GM23338 (cell line): Measurements from ENCODE around the gene GTF2F1. TPM values are rescaled to one million over a fixed set of nuclear protein-coding genes. Genes with fewer than 3 reads are reported as not detected.
A peak's percentile ranks its signal among the peaks of the same experiment; 100 is the strongest.

Source experiments
- ATAC-seq: fragments of 200-7000 bp; cut with Tn5 transposase; 3 replicates; pipeline ENCODE4 v1.9.1; 2020
- DNase-seq: peaks from one replicate; pipeline ENCODE4 v3.0.0-alpha.2; 2015; ENCODE audit warnings: low spot score
- H2AFZ ChIP-seq: fragments of 200-600 bp; sonication (generic); 2 replicates; pipeline ENCODE4 v1.8.0; 2016; ENCODE audit warnings: antibody characterized with exemption, mild to moderate bottlenecking, moderate library complexity
- H3F3A ChIP-seq: fragments of 200-600 bp; sonication (generic); replicated peaks from 2 replicates; pipeline ENCODE4 v1.8.0; 2017; ENCODE audit warnings: antibody characterized with exemption, mixed run types, low read depth
- H3K27ac ChIP-seq: fragments of 200-600 bp; sonication (generic); 2 replicates; pipeline ENCODE4 v1.6.1; 2016; ENCODE audit warnings: low read depth
- H3K27me3 ChIP-seq: fragments of 200-600 bp; sonication (generic); 2 replicates; pipeline ENCODE4 v1.8.0; 2016; ENCODE audit warnings: mild to moderate bottlenecking, mixed run types, moderate library complexity; ENCODE audit not compliant: insufficient read depth
- H3K36me3 ChIP-seq: fragments of 200-600 bp; sonication (generic); 2 replicates; pipeline ENCODE4 v1.8.0; 2016; ENCODE audit warnings: mild to moderate bottlenecking; ENCODE audit not compliant: insufficient read depth
- H3K4me1 ChIP-seq: fragments of 200-600 bp; sonication (generic); 2 replicates; pipeline ENCODE4 v1.8.0; 2016; ENCODE audit warnings: mild to moderate bottlenecking, moderate library complexity; ENCODE audit not compliant: insufficient read depth
- H3K4me2 ChIP-seq: fragments of 200-600 bp; sonication (generic); 2 replicates; pipeline ENCODE4 v1.7.1; 2017; ENCODE audit warnings: mixed run types
- H3K4me3 ChIP-seq: fragments of 200-600 bp; sonication (generic); 2 replicates; pipeline ENCODE4 v1.6.1; 2016; ENCODE audit warnings: mixed run types
- H3K79me2 ChIP-seq: fragments of 200-600 bp; sonication (generic); replicated peaks from 2 replicates; pipeline ENCODE4 v1.8.0; 2017; ENCODE audit warnings: mild to moderate bottlenecking; ENCODE audit not compliant: insufficient read depth
- H3K9me2 ChIP-seq: fragments of 200-600 bp; sonication (generic); 2 replicates; pipeline ENCODE4 v1.8.0; 2017; ENCODE audit not compliant: insufficient read depth
- H4K20me1 ChIP-seq: fragments of 200-600 bp; sonication (generic); replicated peaks from 2 replicates; pipeline ENCODE4 v1.8.0; 2017; ENCODE audit warnings: mild to moderate bottlenecking; ENCODE audit not compliant: insufficient read depth
- H3K27ac Mint-ChIP-seq: 2 replicates; pipeline ENCODE4 v1.8.0; 2020; ENCODE audit warnings: inconsistent platforms, mild to moderate bottlenecking, moderate library complexity, mixed read lengths
- H3K27me3 Mint-ChIP-seq: 3 replicates; pipeline ENCODE4 v1.8.0; 2022; ENCODE audit warnings: low read depth, mild to moderate bottlenecking, moderate library complexity, mixed read lengths, inconsistent platforms; ENCODE audit not compliant: insufficient read depth, poor library complexity
- H3K36me3 Mint-ChIP-seq: 3 replicates; pipeline ENCODE4 v1.8.0; 2021; ENCODE audit warnings: low read depth, mild to moderate bottlenecking, inconsistent platforms, moderate library complexity, mixed read lengths
- H3K4me1 Mint-ChIP-seq: 3 replicates; pipeline ENCODE4 v1.8.0; 2020; ENCODE audit warnings: mild to moderate bottlenecking, inconsistent platforms, mixed read lengths
- H3K4me3 Mint-ChIP-seq: 3 replicates; pipeline ENCODE4 v1.8.0; 2021; ENCODE audit warnings: moderate library complexity, mild to moderate bottlenecking, inconsistent platforms, mixed read lengths
- H3K9me3 Mint-ChIP-seq: 3 replicates; pipeline ENCODE4 v1.8.0; 2020; ENCODE audit warnings: moderate library complexity, mild to moderate bottlenecking, inconsistent platforms, mixed read lengths
- CREB1 ChIP-seq: fragments of 250-450 bp; sonication (Bioruptor Pico); IDR thresholded peaks from 2 replicates; pipeline ENCODE4 v1.5.0; 2020; ENCODE audit warnings: low read depth, mild to moderate bottlenecking, moderate library complexity
- EZH2 ChIP-seq: fragments of 200-600 bp; sonication (generic); IDR thresholded peaks from one replicate; pipeline ENCODE4 v1.8.0; 2017; ENCODE audit warnings: antibody characterized with exemption, mild to moderate bottlenecking, low read depth; ENCODE audit not compliant: unreplicated experiment
- EZH2phosphoT487 ChIP-seq: fragments of 200-600 bp; sonication (generic); IDR thresholded peaks from one replicate; pipeline ENCODE4 v1.8.1; 2018; ENCODE audit warnings: antibody characterized with exemption; ENCODE audit not compliant: unreplicated experiment
- JUNB ChIP-seq: IDR thresholded peaks from one replicate; pipeline ENCODE4 v1.6.1; 2016; ENCODE audit warnings: antibody characterized with exemption; ENCODE audit not compliant: unreplicated experiment
- NANOG ChIP-seq: IDR thresholded peaks from 2 replicates; pipeline ENCODE4 v1.6.1; 2016; ENCODE audit warnings: antibody characterized with exemption, borderline replicate concordance
- POLR2AphosphoS5 ChIP-seq: IDR thresholded peaks from 2 replicates; pipeline ENCODE4 v1.6.1; 2016; ENCODE audit warnings: antibody characterized with exemption, low read depth
- REST ChIP-seq: IDR thresholded peaks from one replicate; pipeline ENCODE4 v1.6.1; 2018; ENCODE audit warnings: antibody characterized with exemption; ENCODE audit not compliant: unreplicated experiment
- ZNF114 ChIP-seq: fragments of 250-450 bp; sonication (Bioruptor Pico); IDR thresholded peaks from 2 replicates; pipeline ENCODE4 v1.5.0; 2020; ENCODE audit warnings: mild to moderate bottlenecking, moderate library complexity
- ZNF331 ChIP-seq: fragments of 250-450 bp; sonication (Bioruptor Pico); IDR thresholded peaks from 2 replicates; pipeline ENCODE4 v1.5.0; 2020; ENCODE audit warnings: low read depth, mild to moderate bottlenecking, moderate library complexity
- polyA plus RNA-seq: library from polyadenylated mRNA; unstranded; fragments of >200 nt; fragmentation: Nextera tagmentation; extraction: Ambion mirVana; gene quantifications from 2 replicates; pipeline ENCODE4 v1.2.1, GENCODE V29; 2016
- total RNA-seq: library from RNA; depleted of rRNA; stranded (reverse); fragments of >200 nt; shearing (Covaris generic); gene quantifications from 2 replicates; pipeline ENCODE4 v1.2.3, GENCODE V29; 2014
- TF ChIP-seq, protein P1 (sequence below): IDR thresholded peaks from 2 replicates; pipeline ENCODE4 v1.6.1; 2016; ENCODE audit warnings: antibody characterized with exemption
- TF ChIP-seq, protein P2 (sequence below), 2 experiments: fragments of 200-600 bp in 1 of 2; sonication (generic) in 1 of 2; conservative IDR thresholded peaks; 2 replicates each; pipeline versions ENCODE4 v1.5.1 to v1.6.1; 2016 to 2017; ENCODE audit warnings: antibody characterized with exemption in 2 of 2, low read depth in 2 of 2, mild to moderate bottlenecking in 2 of 2, moderate library complexity in 1 of 2

The GTF2F1 gene
- total and polyA plus RNA-seq, 2 experiments from 2014 or later: 62.1 to 65.5 TPM

DNA sequence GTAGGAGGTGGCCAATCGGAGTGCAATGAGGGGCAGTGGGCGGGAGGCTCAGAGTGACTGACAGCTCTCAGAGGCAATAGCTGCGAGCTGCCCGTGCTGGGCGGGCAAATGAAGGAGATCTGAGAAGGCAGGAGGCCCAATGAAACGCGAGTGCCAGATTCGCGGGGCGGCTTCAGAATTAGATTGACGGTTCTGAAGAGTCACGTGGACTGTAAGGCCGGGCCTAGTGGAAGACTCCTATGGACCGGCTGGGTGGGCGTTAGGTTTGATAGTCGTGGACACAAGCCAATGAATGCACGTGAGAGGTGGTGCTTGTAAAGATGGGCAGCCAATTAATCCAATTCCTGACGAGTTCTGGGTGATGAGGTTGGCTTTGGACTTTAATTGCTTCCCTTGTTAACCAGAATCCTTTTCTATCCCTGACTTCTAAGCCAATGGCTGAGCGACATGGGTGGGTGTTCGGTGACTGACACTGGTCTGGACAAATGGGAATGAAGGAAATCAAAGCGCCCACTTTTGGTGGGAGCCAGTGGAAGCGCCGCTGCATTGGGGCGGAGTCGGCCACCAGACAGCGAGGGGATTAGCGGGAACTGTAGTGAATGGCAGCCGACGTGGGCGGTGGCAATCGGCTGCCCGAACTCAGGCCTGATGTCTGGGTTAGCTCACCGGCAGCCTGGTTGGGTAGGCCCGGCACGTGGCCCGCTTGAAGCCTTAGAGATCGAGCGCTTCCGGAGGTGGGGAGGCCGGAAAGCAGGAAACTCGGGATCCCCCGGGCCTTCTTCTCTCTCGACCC, 32.2 kb upstream of the GTF2F1 start:
- H2AFZ ChIP-seq: no peak overlapping the region
- H3K79me2 ChIP-seq: peaks cover 40% of the 10 kb centered on the region
- H4K20me1 ChIP-seq: peaks cover 30% of the 10 kb centered on the region
- H3K4me2 ChIP-seq: no peak overlapping the region
- H3K27ac ChIP-seq: no peak overlapping the region
- peaks cover 8% of the 10 kb centered on the region; the same call in 1 of the 2 replicates for H3K4me1 ChIP-seq
- H3K27me3 ChIP-seq: no peaks in the 10 kb centered on the region
- peaks cover 9% of the 10 kb centered on the region for H3K9me3 Mint-ChIP-seq
- peaks cover 7% of the 10 kb centered on the region; the same call in 1 of the 2 replicates for H3K9me2 ChIP-seq
- H3K4me3 ChIP-seq: no peak overlapping the region
- 0 out of 2 replicates have a peak, but pooled peaks cover 4% of the 10 kb centered on the region for H3F3A ChIP-seq
- peaks cover 13% of the 10 kb centered on the region for H3K4me1 Mint-ChIP-seq
- DNase-seq (peak; percentile 100), ATAC-seq (peak; percentile 87)
- TF ChIP-seq ZNF114: no peak
- TF ChIP-seq CREB1: peak; percentile 83
- H3K27ac Mint-ChIP-seq: peak overlapping the region; percentile 55; the same call in 1 of the 2 replicates
- peaks cover 16% of the 10 kb centered on the region for H3K36me3 ChIP-seq
- H3K4me3 Mint-ChIP-seq: peak overlapping the region; percentile 70
- H3K36me3 Mint-ChIP-seq: peaks cover 48% of the 10 kb centered on the region
- H3K27me3 Mint-ChIP-seq: peaks cover 16% of the 10 kb centered on the region

DNA sequence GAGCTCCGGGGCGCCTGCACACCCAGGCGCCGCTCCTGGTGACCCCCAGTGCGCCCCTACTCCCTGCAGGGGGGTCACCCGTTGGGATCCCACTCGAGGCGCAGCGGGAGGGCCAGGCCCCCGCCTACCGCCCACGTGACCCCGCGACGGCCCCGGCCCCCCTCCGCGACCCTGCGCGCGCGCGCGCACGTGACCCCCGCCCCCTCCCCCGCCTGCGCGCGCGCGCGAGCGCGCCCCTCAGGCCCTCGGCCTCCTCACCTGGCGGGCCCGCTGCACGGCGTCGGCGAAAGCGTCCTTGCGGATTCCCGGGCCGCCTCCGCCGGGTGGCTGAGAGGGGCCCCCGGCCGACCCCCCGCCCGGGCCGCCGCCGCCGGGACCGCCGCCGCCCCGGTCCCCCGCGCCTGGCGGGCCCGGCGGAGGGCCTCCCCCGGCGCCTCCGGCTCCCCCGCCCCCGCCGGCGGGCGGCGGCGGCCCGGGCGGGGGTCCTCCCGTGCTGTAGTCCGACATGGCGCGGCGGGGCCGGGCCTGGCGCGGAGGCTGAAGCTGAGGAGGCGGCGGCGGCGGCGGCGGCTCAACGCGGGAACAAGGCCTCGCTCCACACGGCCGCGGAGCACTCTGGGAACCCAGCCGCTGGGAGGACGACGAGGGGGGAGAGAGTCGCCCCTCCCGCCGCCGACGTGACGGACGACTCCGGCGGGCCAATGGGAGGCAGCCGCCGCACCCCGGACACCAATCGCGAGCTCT, 31.4 kb upstream of the GTF2F1 start, which contains the start of gene KHSRP:
TSS of gene KHSRP (minus strand) at position 617 of the 744 bp plus-strand sequence. CDS start at position 507, 110 bp downstream.
- H3K79me2 ChIP-seq: peaks cover 48% of the 10 kb centered on the region
- Mint-ChIP-seq H3K36me3 (peaks cover 56% of the 10 kb centered on the region), H3K4me3 (peak within 1 kb of the TSS; percentile 92), H3K27ac (peak within 1 kb of the TSS; percentile 84), H3K9me3 (peaks cover 9% of the 10 kb centered on the region), H3K27me3 (peaks cover 15% of the 10 kb centered on the region), H3K4me1 (peaks cover 13% of the 10 kb centered on the region)
- no peaks in the 10 kb centered on the region for H3K27me3 ChIP-seq
- H3K4me2 ChIP-seq: peak within 1 kb of the TSS; percentile 91
- no peak within 1 kb of the TSS for H2AFZ ChIP-seq
- H3K4me3 ChIP-seq: peak within 1 kb of the TSS; percentile 97
- 0 out of 2 replicates have a peak within 1 kb of the TSS, but pooled peaks have one; percentile 63 for H3K27ac ChIP-seq
- H3F3A ChIP-seq: 0 out of 2 replicates have a peak, but pooled peaks cover 4% of the 10 kb centered on the region
- peaks cover 24% of the 10 kb centered on the region for H3K36me3 ChIP-seq
- peaks cover 37% of the 10 kb centered on the region for H4K20me1 ChIP-seq
- ATAC-seq (no peak), DNase-seq (peak; percentile 45)
- peaks cover 8% of the 10 kb centered on the region; the same call in 1 of the 2 replicates for H3K4me1 ChIP-seq
- H3K9me2 ChIP-seq: peaks cover 7% of the 10 kb centered on the region; the same call in 1 of the 2 replicates
- TF ChIP-seq JUNB (no peak), ZNF331 (CRISPR knock-in tag) (no peak), EZH2phosphoT487 (no peak), EZH2 (no peak), POLR2AphosphoS5 (peak; percentile 83), NANOG (no peak), REST (no peak), ZNF114 (no peak), CREB1 (peak; percentile 77)
- TF ChIP-seq, protein P1, sequence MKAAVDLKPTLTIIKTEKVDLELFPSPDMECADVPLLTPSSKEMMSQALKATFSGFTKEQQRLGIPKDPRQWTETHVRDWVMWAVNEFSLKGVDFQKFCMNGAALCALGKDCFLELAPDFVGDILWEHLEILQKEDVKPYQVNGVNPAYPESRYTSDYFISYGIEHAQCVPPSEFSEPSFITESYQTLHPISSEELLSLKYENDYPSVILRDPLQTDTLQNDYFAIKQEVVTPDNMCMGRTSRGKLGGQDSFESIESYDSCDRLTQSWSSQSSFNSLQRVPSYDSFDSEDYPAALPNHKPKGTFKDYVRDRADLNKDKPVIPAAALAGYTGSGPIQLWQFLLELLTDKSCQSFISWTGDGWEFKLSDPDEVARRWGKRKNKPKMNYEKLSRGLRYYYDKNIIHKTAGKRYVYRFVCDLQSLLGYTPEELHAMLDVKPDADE: no peak
- TF ChIP-seq, protein P2, sequence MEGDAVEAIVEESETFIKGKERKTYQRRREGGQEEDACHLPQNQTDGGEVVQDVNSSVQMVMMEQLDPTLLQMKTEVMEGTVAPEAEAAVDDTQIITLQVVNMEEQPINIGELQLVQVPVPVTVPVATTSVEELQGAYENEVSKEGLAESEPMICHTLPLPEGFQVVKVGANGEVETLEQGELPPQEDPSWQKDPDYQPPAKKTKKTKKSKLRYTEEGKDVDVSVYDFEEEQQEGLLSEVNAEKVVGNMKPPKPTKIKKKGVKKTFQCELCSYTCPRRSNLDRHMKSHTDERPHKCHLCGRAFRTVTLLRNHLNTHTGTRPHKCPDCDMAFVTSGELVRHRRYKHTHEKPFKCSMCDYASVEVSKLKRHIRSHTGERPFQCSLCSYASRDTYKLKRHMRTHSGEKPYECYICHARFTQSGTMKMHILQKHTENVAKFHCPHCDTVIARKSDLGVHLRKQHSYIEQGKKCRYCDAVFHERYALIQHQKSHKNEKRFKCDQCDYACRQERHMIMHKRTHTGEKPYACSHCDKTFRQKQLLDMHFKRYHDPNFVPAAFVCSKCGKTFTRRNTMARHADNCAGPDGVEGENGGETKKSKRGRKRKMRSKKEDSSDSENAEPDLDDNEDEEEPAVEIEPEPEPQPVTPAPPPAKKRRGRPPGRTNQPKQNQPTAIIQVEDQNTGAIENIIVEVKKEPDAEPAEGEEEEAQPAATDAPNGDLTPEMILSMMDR (conservative IDR thresholded peaks at IDR 0.05; ENCODE audit: low read depth in 2 of 2): no peak
